BE2C (cell line): ENCODE measurements around the gene GOLGA2.

Source experiments
- DNase-seq: peaks from one replicate; pipeline ENCODE4 v3.0.0-alpha.2; 2020
- H3K27me3 ChIP-seq: fragments of 250-450 bp; sonication (Bioruptor Pico); 2 replicates; pipeline ENCODE4 v1.5.1; 2020; ENCODE audit warnings: mild to moderate bottlenecking
- H3K36me3 ChIP-seq: fragments of 250-450 bp; sonication (Bioruptor Pico); 2 replicates; pipeline ENCODE4 v1.5.1; 2020; ENCODE audit warnings: mild to moderate bottlenecking
- H3K4me1 ChIP-seq: fragments of 250-450 bp; sonication (Bioruptor Pico); 2 replicates; pipeline ENCODE4 v1.5.1; 2020
- H3K4me3 ChIP-seq: 2 replicates; pipeline ENCODE4 v1.5.1; 2011; ENCODE audit warnings: low read depth, low read length
- H3K9me3 ChIP-seq: fragments of 250-450 bp; sonication (Bioruptor Pico); 2 replicates; pipeline ENCODE4 v1.5.1; 2020
- TF ChIP-seq, protein P1 (sequence below): IDR thresholded peaks from 2 replicates; pipeline ENCODE4 v1.5.1; 2012; ENCODE audit warnings: mild to moderate bottlenecking, low read depth, low read length

The GOLGA2 gene

DNA sequence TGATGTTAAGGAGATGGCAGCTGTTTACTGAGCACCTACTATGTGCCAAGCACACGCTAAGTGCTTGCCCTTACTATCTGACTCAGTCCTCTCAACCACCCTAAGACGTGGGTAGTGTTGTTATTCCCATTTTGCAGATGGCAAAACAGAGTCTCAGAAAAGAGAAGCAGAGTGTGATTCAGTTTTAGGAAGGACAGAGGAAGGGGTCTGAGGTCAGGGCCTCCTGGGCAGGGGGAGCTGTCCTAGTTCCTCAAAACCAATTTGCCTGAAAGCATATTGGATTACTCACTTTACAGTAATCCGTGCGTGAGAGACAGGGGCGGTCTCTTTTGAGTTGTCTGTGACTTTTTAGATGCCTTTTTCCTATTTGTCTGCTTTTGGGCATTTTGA, 49.4 kb downstream of the GOLGA2 start:
- no peak for DNase-seq
- TF ChIP-seq, protein P1, sequence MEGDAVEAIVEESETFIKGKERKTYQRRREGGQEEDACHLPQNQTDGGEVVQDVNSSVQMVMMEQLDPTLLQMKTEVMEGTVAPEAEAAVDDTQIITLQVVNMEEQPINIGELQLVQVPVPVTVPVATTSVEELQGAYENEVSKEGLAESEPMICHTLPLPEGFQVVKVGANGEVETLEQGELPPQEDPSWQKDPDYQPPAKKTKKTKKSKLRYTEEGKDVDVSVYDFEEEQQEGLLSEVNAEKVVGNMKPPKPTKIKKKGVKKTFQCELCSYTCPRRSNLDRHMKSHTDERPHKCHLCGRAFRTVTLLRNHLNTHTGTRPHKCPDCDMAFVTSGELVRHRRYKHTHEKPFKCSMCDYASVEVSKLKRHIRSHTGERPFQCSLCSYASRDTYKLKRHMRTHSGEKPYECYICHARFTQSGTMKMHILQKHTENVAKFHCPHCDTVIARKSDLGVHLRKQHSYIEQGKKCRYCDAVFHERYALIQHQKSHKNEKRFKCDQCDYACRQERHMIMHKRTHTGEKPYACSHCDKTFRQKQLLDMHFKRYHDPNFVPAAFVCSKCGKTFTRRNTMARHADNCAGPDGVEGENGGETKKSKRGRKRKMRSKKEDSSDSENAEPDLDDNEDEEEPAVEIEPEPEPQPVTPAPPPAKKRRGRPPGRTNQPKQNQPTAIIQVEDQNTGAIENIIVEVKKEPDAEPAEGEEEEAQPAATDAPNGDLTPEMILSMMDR: no peak
- H3K4me3 ChIP-seq: no peak overlapping the region
- peaks cover 13% of the 10 kb centered on the region for H3K36me3 ChIP-seq
- no peaks in the 10 kb centered on the region for H3K4me1 ChIP-seq
- no peaks in the 10 kb centered on the region for H3K9me3 ChIP-seq
- H3K27me3 ChIP-seq: no peaks in the 10 kb centered on the region

DNA sequence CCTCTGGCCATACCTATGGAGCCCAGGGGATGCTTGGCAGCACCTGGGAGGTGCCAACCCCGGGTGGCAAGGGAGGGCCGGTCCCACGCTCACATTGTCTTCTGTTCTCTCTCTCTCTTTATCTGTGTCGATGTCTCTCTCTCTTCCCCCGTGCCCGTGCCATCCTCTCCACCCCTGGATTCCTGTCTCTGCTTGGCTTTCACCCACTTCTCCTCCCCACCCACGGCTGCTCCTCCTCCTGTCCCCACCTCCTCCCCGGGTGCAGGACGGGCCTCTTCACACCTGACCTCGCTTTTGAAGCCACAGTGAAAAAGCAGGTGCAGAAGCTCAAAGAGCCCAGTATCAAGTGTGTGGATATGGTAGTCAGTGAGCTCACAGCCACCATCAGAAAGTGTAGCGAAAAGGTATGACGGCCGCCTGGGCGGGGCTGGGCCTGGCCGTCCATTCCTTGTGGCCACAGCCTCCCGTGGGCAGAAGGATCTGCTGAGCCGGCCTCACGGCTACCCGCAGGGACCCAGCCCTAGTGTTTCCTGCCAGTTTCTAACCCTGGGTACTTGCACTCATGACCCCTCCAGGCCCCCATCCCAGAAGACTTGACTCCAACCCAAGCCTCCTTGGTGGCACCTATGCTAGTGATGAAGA, 49.9 kb downstream of the GOLGA2 start:
- H3K27me3 ChIP-seq: no peaks in the 10 kb centered on the region

DNA sequence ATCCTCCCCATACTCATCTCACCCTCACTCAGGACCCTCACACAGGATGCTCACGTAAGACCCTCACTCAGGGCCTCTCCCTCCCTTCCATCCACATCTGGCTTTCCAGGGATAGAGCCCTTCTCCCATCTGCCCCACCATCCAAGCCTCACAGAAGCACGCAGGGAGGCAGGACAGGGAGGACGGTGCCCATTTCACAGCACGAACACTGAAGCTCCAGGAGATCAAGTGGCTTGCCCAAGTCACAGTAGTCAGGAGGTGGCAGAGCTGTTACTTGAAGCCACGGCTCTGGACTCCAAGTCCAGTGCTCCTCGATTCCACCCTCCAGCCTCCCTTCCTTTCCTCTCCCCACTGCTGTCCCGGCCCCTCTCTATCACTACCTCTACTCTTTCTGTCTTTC, 50.9 kb downstream of the GOLGA2 start:
- H3K9me3 ChIP-seq: no peaks in the 10 kb centered on the region
- DNase-seq: no peak
- H3K4me3 ChIP-seq: no peak overlapping the region
- H3K36me3 ChIP-seq: peaks cover 20% of the 10 kb centered on the region
- H3K27me3 ChIP-seq: no peaks in the 10 kb centered on the region
- TF ChIP-seq, protein P1: no peak
- no peaks in the 10 kb centered on the region for H3K4me1 ChIP-seq

More for the DNA sequence above, 49.9 kb downstream of the GOLGA2 start:
- no peak for DNase-seq
- TF ChIP-seq, protein P1: no peak
- H3K4me3 ChIP-seq: no peak overlapping the region
- H3K9me3 ChIP-seq: no peaks in the 10 kb centered on the region
- H3K36me3 ChIP-seq: peaks cover 15% of the 10 kb centered on the region
- H3K4me1 ChIP-seq: no peaks in the 10 kb centered on the region

DNA sequence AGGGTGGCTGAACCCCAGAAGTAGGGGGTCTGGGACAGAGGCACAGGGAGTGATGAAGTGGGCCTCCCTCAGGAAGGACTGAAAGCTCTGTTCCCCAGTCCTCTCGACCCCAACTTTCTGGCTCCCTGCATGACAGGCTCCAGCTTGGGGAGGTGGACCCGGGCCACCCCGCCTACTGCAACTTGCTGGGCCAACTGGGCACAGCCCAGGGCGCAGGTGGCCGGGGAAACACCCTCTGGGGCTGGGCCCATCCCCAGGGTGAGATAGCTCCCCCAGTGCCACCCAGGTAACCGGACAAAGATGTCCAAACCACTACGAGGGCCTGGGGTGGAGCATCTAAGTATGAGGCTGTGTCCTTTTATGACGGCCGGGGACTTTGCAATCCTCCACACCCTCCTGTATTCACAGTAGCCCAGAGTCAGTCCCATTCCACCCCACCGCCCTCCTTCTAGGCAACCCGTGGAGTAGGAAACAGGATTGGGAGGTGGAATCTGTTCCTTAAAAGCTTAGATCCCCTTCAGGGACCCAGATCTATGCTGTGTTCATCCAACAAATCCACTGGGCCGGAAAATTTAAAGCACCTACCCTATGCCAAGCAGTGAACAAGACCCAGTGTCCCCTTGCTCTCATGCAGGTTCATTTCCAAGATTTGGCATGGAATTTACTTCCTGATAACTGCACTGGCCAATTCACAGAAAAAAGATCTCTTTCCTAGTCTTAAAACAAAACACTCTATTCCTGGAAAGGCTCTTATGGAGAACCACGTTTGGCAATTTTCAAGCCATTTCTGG, 52.7 kb downstream of the GOLGA2 start:
- Histone ChIP-seq H3K9me3 (no peaks in the 10 kb centered on the region), H3K4me3 (no peak overlapping the region), H3K4me1 (peaks cover 2% of the 10 kb centered on the region; the same call in 1 of the 2 replicates), H3K27me3 (no peaks in the 10 kb centered on the region), H3K36me3 (peaks cover 20% of the 10 kb centered on the region)
- TF ChIP-seq, protein P1: no peak
- no peak for DNase-seq

DNA sequence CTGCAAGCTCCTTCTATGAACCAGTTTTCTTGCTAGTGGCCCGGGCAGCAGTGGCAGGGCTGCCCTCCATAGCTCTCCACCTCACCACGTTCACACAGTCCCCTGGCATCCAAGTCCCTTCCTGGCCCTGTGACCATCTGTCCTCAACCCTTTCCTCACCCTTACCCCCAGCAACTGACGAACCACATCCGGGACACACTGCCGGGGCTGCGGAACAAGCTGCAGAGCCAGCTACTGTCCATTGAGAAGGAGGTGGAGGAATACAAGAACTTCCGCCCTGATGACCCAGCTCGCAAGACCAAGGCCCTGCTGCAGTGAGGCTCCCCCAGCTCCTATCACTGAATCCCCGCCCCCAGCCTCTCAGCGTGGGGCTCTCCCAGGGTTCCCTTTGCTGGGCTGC, 53.8 kb downstream of the GOLGA2 start:
- TF ChIP-seq, protein P1: no peak
- Histone ChIP-seq H3K4me3 (no peak overlapping the region), H3K36me3 (peaks cover 20% of the 10 kb centered on the region), H3K27me3 (no peaks in the 10 kb centered on the region), H3K9me3 (no peaks in the 10 kb centered on the region), H3K4me1 (peaks cover 2% of the 10 kb centered on the region; the same call in 1 of the 2 replicates)
- DNase-seq: no peak

DNA sequence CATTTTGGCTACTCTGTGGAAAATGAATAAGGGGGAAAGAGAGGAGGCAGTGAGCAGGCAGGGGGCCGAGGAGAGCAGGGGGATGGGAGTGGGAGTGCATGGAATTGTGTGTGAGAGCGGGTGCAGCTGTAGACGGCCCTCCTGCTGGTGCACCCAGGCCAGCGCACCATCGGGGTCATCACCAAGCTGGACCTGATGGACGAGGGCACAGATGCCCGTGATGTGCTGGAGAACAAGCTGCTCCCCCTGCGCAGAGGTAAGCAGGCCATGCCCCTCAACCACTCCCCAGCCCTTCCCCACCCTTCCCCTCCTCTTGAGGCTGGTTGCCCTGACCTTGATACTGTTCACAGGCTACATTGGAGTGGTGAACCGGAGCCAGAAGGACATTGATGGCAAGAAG, 56.0 kb downstream of the GOLGA2 start:
- peaks cover 20% of the 10 kb centered on the region for H3K36me3 ChIP-seq
- TF ChIP-seq, protein P1: no peak
- H3K4me3 ChIP-seq: no peak overlapping the region
- no peaks in the 10 kb centered on the region for H3K9me3 ChIP-seq
- H3K27me3 ChIP-seq: no peaks in the 10 kb centered on the region
- DNase-seq: no peak
- H3K4me1 ChIP-seq: peaks cover 11% of the 10 kb centered on the region
